Stimulated activated naive CD4-positive, alpha-beta T cell (primary cell): Measurements from ENCODE around the gene PTGES3L.
"Not testable (repeated sequence)": the region's sequence is repeated elsewhere in the genome, so short reads cannot be mapped to it uniquely, and the experiment has no call there.

Experiments
- DNase-seq, 6 experiments: peaks; one replicate each; lab custom pipeline; 2025; lab: John Stamatoyannopoulos, UW

Gene PTGES3L

DNA sequence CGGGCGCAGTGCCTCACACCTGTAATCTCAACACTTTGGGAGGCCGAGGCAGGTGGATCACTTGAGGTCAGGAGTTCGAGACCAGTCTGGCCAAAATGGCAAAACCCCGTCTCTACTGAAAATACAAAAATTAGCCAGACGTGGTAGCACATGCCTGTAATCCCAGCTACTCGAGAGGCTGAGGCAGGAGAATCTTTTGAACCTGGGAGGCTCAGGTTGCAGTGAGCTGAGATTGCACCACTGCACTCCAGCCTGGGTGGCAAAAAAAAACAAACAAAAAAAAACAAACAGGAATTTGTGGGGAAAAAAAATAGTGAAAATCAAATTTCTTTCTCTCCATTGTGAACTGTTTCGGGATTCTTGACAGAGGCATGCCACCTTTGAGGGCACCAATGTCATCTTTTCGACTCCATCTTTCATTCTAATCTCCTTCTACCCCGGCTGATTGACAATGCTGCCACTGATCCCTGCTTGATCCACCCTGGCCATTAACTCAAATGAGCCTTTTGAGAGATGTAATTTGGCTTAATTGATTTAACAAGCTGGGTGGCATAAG lies 60.3 kb downstream of the PTGES3L start:
- not testable (repeated sequence) for DNase-seq

DNA sequence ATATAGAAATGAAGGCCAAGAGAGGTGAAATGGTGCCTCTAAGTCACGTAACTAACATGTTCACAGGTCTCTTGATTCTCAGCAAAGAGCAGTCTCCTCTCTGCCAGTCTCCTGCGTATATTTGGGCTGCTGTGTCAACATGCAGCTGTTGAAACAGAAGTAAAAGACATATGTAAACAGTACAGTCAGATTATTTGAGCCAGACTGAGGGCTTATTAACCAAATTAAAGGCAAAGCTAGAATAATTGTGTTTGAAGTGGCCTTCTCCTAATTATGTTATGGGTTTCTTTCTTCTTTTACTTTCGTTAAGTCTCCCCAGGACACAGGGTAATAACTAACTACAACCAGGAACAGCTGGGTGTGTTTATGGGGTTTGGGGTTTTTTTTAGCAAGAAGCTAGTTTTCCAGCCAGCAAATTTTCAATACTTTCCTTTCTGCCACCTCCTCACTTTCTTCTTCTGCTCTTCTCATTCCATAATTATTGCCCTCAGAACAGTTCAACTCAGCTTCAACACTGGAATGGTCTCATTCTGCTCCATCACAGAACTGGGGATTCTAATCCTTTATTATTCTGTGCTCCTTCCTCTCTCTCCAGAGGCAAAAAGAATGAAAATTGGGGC lies 60.9 kb downstream of the PTGES3L start:
- DNase-seq, result no peak
